ENCODE data around the gene MPRIP.

The MPRIP gene

DNA sequence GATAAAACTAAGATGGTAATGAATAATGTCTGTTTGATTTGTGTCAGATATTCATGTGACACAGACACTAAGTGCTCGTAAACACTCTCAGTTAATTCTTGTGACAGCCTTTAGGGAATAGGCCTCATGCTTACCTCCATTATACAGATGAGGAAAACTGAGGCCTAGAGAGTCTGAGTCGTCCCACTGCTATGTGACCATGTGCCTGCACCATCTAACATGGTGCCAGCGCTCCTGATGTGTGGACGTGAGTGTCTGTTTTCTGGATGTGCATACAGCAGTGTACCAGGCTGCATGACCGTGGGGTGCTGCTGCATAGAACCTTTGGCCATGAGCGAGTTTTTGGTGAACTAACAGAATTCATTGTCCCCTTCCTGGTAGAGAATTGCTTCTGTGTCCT, 61.8 kb downstream of the MPRIP start:
- H3K36me3 ChIP-seq, result peaks cover 20% of the 10 kb centered on the region
- TF ChIP-seq, protein P1, sequence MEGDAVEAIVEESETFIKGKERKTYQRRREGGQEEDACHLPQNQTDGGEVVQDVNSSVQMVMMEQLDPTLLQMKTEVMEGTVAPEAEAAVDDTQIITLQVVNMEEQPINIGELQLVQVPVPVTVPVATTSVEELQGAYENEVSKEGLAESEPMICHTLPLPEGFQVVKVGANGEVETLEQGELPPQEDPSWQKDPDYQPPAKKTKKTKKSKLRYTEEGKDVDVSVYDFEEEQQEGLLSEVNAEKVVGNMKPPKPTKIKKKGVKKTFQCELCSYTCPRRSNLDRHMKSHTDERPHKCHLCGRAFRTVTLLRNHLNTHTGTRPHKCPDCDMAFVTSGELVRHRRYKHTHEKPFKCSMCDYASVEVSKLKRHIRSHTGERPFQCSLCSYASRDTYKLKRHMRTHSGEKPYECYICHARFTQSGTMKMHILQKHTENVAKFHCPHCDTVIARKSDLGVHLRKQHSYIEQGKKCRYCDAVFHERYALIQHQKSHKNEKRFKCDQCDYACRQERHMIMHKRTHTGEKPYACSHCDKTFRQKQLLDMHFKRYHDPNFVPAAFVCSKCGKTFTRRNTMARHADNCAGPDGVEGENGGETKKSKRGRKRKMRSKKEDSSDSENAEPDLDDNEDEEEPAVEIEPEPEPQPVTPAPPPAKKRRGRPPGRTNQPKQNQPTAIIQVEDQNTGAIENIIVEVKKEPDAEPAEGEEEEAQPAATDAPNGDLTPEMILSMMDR (IDR thresholded peaks at IDR 0.05; ENCODE audit: low read depth, low read length), result no peak

DNA sequence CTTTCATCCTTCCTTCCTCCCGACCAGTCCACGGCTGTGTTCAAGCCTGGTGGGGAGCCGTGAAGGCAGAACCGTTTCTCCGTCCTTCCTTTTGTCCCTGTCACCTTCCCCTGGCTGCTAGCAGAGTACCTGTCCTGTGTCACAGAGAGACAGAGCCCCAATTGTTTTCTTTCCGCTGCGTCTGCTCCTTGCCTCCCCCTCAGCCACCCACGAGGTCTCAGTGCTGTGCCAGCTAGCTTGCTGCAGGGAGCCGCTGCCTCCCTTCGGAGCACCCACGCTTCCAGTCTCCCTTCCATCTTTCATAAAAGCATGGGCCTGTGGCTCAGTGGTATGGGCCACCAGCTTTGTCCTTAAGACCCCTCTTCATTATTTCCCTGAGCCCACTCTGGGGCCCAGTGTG, 62.2 kb downstream of the MPRIP start:
- TF ChIP-seq, protein P1 (IDR thresholded peaks at IDR 0.05; ENCODE audit: low read depth, low read length), result no peak
- no peak overlapping the region for H3K27ac ChIP-seq
- no peak overlapping the region for H3K4me3 ChIP-seq (ENCODE audit: low read depth, low read length)
- no peaks in the 10 kb centered on the region for H3K27me3 ChIP-seq (ENCODE audit: insufficient read depth, low read depth, severe bottlenecking)
- no peaks in the 10 kb centered on the region for H3K9me3 ChIP-seq (ENCODE audit: severe bottlenecking)
- no peak for DNase-seq
- peaks cover 17% of the 10 kb centered on the region for H3K36me3 ChIP-seq

More for the DNA sequence above, 61.8 kb downstream of the MPRIP start:
- Histone ChIP-seq H3K4me3 (ENCODE audit: low read depth, low read length) (no peak overlapping the region), H3K9me3 (ENCODE audit: severe bottlenecking) (no peaks in the 10 kb centered on the region), H3K27ac (no peak overlapping the region), H3K27me3 (ENCODE audit: insufficient read depth, low read depth, severe bottlenecking) (no peaks in the 10 kb centered on the region)
- DNase-seq, result no peak

DNA sequence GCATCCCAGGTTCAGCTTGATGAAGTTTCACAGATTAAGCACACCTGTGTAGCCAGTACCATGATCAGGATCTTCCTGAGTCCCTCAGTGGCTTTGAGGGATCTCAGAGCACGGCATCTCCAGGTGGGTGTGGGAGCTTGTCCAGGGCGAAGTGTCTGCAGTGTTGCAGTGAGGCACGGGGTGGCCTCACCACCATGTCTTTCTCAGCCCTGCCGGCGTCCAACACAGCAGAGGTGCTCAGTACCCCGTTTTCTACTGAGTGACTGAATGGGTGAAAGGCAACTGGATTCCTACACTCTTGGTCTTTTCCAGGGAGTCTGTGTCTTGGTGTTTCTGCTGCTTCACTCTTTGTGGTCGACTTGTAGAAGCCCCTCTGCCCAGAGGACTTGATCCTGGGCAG, 63.7 kb downstream of the MPRIP start:
- Histone ChIP-seq H3K36me3 (peaks cover 16% of the 10 kb centered on the region), H3K9me3 (ENCODE audit: severe bottlenecking) (no peaks in the 10 kb centered on the region), H3K27ac (no peak overlapping the region), H3K27me3 (ENCODE audit: insufficient read depth, low read depth, severe bottlenecking) (no peaks in the 10 kb centered on the region), H3K4me3 (ENCODE audit: low read depth, low read length) (no peak overlapping the region)
- DNase-seq, result no peak
- TF ChIP-seq, protein P1 (IDR thresholded peaks at IDR 0.05; ENCODE audit: low read depth, low read length), result no peak

DNA sequence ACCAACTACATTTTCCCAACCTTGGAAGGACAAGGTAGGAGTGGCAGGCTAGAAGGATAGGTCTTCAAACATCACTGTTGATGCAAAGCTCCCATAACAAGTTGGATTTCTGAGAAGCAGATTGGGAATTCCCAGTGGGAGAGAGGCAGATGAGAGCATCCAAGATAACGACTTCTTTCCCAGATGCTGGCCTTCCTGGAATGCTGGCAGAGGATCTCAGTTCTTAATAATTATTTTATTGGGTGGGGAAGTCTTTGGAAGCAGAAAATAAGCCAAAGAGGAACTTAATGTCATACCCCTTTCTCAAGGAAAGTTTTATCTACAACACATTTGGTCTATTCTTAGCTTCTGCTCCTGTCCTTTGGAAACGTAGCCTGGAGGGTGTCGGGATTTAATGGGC, 64.5 kb downstream of the MPRIP start:
- DNase-seq, result no peak
- H3K27ac ChIP-seq, result no peak overlapping the region
- no peaks in the 10 kb centered on the region for H3K27me3 ChIP-seq (ENCODE audit: insufficient read depth, low read depth, severe bottlenecking)
- no peaks in the 10 kb centered on the region for H3K9me3 ChIP-seq (ENCODE audit: severe bottlenecking)
- peaks cover 16% of the 10 kb centered on the region for H3K36me3 ChIP-seq
- no peak overlapping the region for H3K4me3 ChIP-seq (ENCODE audit: low read depth, low read length)
- TF ChIP-seq, protein P1 (IDR thresholded peaks at IDR 0.05; ENCODE audit: low read depth, low read length), result no peak

DNA sequence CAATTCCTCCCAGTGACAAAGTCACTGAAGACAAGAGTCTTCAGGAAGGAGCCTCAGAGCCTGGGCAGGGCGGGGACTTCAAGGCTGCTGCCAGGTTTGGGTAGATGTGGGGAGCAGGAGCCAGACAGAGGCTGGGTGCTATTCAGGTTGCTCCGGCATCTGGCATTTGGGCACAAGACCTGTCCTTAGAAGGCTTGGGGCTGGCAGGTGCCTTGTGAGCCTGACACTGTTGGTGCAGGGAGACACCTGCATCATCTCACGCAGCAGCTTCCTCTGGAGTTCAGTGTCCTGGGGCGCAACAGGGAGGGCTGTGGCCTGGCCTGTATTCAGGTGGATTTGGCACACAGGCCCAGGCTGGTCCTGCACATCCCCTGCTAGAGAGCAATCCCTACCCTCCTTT, 65.0 kb downstream of the MPRIP start:
- Histone ChIP-seq H3K4me3 (ENCODE audit: low read depth, low read length) (no peak overlapping the region), H3K27ac (no peak overlapping the region), H3K27me3 (ENCODE audit: insufficient read depth, low read depth, severe bottlenecking) (no peaks in the 10 kb centered on the region), H3K36me3 (peaks cover 16% of the 10 kb centered on the region), H3K9me3 (ENCODE audit: severe bottlenecking) (no peaks in the 10 kb centered on the region)
- TF ChIP-seq, protein P1 (IDR thresholded peaks at IDR 0.05; ENCODE audit: low read depth, low read length), result no peak
- DNase-seq, result no peak

DNA sequence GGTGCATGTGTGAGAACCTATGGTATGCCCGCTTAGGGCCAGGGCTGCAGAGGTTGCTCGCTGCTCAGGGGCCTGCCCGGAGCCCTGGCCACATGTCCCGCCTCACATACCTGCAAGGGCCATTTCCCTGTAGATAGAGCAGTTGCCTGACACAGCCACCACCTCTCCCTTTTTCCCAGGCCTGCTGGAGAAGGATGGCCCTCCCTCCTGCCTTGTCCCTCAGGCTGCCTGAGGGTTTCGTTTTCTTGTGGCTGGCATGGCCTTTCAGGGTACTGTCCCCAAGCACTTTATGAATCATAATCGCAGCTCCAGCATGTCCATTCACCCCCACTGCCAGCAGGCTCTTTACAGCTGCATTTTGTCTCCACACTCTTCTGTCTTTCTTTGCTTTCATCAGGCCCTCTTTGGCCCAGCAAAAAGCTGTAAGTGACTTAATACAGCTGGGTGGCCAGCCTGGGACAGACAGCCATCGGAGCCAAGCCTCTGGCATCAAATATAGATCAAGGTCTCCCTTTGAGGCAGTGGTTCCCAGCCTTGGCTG, 65.7 kb downstream of the MPRIP start:
- no peak for DNase-seq
- Histone ChIP-seq H3K27ac (no peak overlapping the region), H3K9me3 (ENCODE audit: severe bottlenecking) (no peaks in the 10 kb centered on the region), H3K4me3 (ENCODE audit: low read depth, low read length) (no peak overlapping the region), H3K36me3 (peaks cover 16% of the 10 kb centered on the region), H3K27me3 (ENCODE audit: insufficient read depth, low read depth, severe bottlenecking) (no peaks in the 10 kb centered on the region)
- TF ChIP-seq, protein P1 (IDR thresholded peaks at IDR 0.05; ENCODE audit: low read depth, low read length), result no peak
